GM19468 (cell line): ENCODE data around the gene ZNF625.

Source experiments
- ATAC-seq: cut with Tn5 transposase; IDR thresholded peaks from one replicate; pipeline ENCODE4 v1.9.1; 2021; ENCODE audit warnings: mild to moderate bottlenecking, moderate library complexity, moderate number of reproducible peaks; ENCODE audit not compliant: unreplicated experiment; ENCODE audit errors: extremely low read depth

The ZNF625 gene

GRCh38 chr19:12156223-12157058 is at the start of gene ZNF625:
Gene ZNF625, minus strand, starts transcription at chr19:12156734. Its CDS starts 176 bp downstream, at chr19:12156558.
- no peak for ATAC-seq

GRCh38 chr19:12205296-12205695 is 48.8 kb upstream of the ZNF625 start:
- no peak for ATAC-seq

- no peak for ATAC-seq
These were observed 45.7 kb upstream of the ZNF625 start for GRCh38 chr19:12202250-12202649.

GRCh38 chr19:12199757-12200419 is 43.4 kb upstream of the ZNF625 start:
- ATAC-seq: no peak

- ATAC-seq: no peak
These were observed 41.6 kb upstream of the ZNF625 start for GRCh38 chr19:12198136-12198535.

GRCh38 chr19:12194827-12195731 is 38.5 kb upstream of the ZNF625 start:
- no peak for ATAC-seq

- no peak for ATAC-seq
These were observed 31.1 kb upstream of the ZNF625 start for GRCh38 chr19:12187625-12188024.

- ATAC-seq: no peak
These were observed 23.8 kb upstream of the ZNF625 start for GRCh38 chr19:12180377-12180776.

GRCh38 chr19:12166626-12167025 is 10.1 kb upstream of the ZNF625 start:
- ATAC-seq: no peak

GRCh38 chr19:12163826-12164225 is 7.3 kb upstream of the ZNF625 start:
- no peak for ATAC-seq

- ATAC-seq: peak; percentile 92
These were observed 6.6 kb upstream of the ZNF625 start, which contains the start of gene ZNF136 for GRCh38 chr19:12162882-12163806. Gene ZNF136, plus strand, starts transcription at chr19:12163096. Its CDS starts 108 bp downstream, at chr19:12163204.

- no peak for ATAC-seq
These were observed 6.0 kb upstream of the ZNF625 start for GRCh38 chr19:12162513-12162881.

GRCh38 chr19:12159773-12160414 is 3.4 kb upstream of the ZNF625 start:
- ATAC-seq: no peak

- no peak for ATAC-seq
These were observed 1.1 kb downstream of the ZNF625 start for GRCh38 chr19:12155324-12155860.

GRCh38 chr19:12145348-12145747 is 11.2 kb downstream of the ZNF625 start:
- no peak for ATAC-seq

GRCh38 chr19:12141405-12141736 is 15.2 kb downstream of the ZNF625 start:
- no peak for ATAC-seq

- ATAC-seq: no peak
These were observed 15.8 kb downstream of the ZNF625 start for GRCh38 chr19:12140545-12141404.
